Endothelial cell of umbilical vein (primary cell): ENCODE measurements around the gene KAZN.

Source experiments
- CTCF ChIP-seq, 2 donors: IDR thresholded peaks; 1 replicate in 1 of 2; 2 replicates in 1 of 2; pipeline ENCODE4 v1.5.1; 2011; ENCODE audit warnings: low read length in 2 of 2, mild to moderate bottlenecking in 2 of 2, moderate library complexity in 2 of 2, control low read depth in 1 of 2, inconsistent platforms in 1 of 2, low read depth in 1 of 2; ENCODE audit not compliant: insufficient read depth in 1 of 2; ENCODE audit errors: extremely low read depth in 1 of 2
- EZH2 ChIP-seq: IDR thresholded peaks from 2 replicates; pipeline ENCODE4 v1.6.1; 2012; ENCODE audit warnings: borderline replicate concordance, low read depth, mild to moderate bottlenecking, moderate library complexity, low read length, inconsistent platforms; ENCODE audit not compliant: severe bottlenecking
- JUN ChIP-seq: IDR thresholded peaks from 2 replicates; pipeline ENCODE4 v1.6.1; 2011; ENCODE audit warnings: borderline replicate concordance, low read depth; ENCODE audit not compliant: insufficient read length, insufficient read depth
- MAX ChIP-seq: IDR thresholded peaks from 2 replicates; pipeline ENCODE4 v1.6.1; 2011; ENCODE audit not compliant: insufficient read depth, insufficient read length
- MYC ChIP-seq: IDR thresholded peaks from one replicate; pipeline ENCODE4 v1.6.1; 2011; ENCODE audit warnings: mild to moderate bottlenecking, low read depth, low read length
- POLR2A ChIP-seq: IDR thresholded peaks from 2 replicates; pipeline ENCODE4 v1.6.1; 2012; ENCODE audit warnings: low read depth, mild to moderate bottlenecking, control low read depth, low read length
- POLR2AphosphoS5 ChIP-seq: IDR thresholded peaks from 2 replicates; pipeline ENCODE4 v1.6.1; 2012; ENCODE audit warnings: low read depth, mild to moderate bottlenecking, control low read depth, low read length, moderate library complexity; ENCODE audit not compliant: insufficient read depth

DNA sequence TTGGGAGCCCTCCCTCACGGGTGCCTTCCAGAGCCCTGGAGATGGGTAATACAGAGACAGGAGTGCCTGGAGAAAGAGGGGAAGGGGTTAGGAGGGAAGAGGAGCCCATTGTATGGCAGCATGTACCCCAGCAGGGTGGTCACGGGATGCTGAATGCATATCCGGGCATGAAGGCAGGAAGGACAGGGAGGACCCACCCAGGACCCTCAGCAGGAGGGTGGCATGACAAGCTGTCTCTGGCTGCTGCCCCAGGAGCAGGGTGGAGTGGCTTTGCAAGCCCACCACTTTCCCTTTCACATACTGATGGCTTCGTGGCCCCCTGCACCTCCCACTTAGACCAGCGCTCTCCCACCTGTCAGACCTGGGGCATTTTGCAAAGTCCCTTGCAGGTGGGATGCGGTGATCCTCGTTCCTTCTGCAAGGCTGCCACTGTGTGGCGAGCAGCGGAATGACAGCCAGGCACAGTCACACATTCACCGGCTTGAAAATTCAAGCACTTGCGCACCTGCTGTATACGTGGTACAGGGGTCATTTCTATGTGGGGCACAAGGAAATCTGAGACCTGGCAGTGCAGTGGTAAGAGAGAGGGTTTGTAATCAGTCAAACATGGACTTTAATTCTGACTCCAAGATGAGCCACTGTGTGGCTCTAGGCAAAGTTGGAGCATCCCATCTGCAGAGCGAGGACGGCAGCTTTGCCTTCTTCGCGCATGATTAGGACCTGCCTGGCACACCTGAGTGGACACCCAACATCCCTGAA lies 501.8 kb downstream of the KAZN start:
- no peak for TF ChIP-seq POLR2A
- TF ChIP-seq CTCF (IDR thresholded peaks at IDR 0.05; ENCODE audit: extremely low read depth in 1 of 2, insufficient read depth in 1 of 2, low read depth in 1 of 2, low read length in 2 of 2) = peak; percentile 86 to 88
- no peak for TF ChIP-seq EZH2
- no peak for TF ChIP-seq MYC
- TF ChIP-seq MAX = no peak
- no peak for TF ChIP-seq JUN
- TF ChIP-seq POLR2AphosphoS5 = no peak
